Ovary (tissue), 3 donors: Measurements from ENCODE around the gene NEIL3.

Experiments used
- CTCF ChIP-seq, 3 donors: fragments of 450-650 bp in 2 of 3; fragments of 200-600 bp in 1 of 3; IDR thresholded peaks; one replicate each; pipeline versions ENCODE4 v1.5.1 to v1.8.0; 2016 to 2022; ENCODE audit warnings: antibody characterized with exemption in 3 of 3, mild to moderate bottlenecking in 1 of 3
- POLR2A ChIP-seq: fragments of 450-650 bp; IDR thresholded peaks from one replicate; pipeline ENCODE4 v1.6.1; 2017; ENCODE audit warnings: antibody characterized with exemption, mild to moderate bottlenecking, moderate library complexity
- donor health status: DM: no; HTN: no; CAD: no.

GRCh38 chr4:177271091-177271490 is 38.6 kb upstream of the NEIL3 start:
- no peak for TF ChIP-seq CTCF (IDR thresholded peaks at IDR 0.05)
- no peak for TF ChIP-seq POLR2A
